Stimulated activated CD8-positive, alpha-beta memory T cell treated with anti-CD3 and anti-CD28 coated beads, Interleukin-7, amount 100 ng/mL, for 4 hours (primary cell): Measurements from ENCODE around the gene CREB5.

Experiments used
- DNase-seq, 2 donors: peaks; one replicate each; pipeline ENCODE4 v3.0.0-alpha.2; 2020; ENCODE audit warnings: low read depth in 2 of 2

CREB5 gene

DNA sequence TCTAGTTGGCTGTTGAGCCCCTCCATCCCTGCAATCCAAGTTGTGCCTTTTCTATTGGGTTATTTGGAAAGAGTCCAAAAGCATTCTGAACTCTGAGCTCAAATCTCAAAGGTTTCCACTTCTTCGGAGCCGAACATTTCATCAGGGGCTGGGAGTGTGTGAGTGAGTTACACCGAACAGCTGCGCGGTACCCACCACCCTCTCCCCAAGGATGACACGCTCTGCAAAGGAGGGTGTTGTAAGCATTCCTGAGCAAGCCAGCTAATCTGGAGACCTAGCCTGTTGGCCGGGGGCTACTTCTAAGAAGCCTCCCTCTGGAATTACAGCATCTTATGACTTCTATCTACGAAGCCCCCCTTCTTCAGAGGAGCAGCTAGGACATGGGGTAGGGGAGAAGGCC, 270.5 kb downstream of the CREB5 start:
- DNase-seq: no peak

DNA sequence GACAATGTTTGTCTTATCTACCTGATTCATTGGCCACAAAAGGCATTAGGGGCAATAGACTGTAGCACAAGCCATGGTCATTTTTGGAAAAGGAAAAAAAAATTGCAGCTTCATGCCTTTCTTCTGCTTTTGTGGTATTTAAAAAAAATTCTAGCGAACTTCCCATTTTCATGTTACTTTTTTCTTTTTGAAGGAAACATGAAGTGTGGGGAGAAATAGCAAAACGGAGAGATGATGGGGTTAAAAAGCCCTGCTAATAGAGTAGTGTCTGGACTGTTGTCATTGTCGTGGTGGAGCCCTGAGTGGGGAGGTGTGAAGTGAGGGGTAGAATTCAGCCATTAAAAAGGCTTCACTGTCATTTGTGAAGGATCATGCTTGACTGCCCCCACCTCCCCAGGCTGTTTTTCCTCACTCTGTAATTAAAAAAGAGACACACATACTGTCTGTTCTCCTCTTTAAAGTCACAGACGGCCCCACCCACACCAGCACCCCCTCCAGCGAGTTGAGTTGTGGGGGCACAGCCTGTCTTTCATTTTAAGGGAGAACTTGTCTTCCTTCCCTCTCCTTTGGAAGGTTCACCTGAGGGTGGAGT, 272.4 kb downstream of the CREB5 start:
- DNase-seq: no peak

DNA sequence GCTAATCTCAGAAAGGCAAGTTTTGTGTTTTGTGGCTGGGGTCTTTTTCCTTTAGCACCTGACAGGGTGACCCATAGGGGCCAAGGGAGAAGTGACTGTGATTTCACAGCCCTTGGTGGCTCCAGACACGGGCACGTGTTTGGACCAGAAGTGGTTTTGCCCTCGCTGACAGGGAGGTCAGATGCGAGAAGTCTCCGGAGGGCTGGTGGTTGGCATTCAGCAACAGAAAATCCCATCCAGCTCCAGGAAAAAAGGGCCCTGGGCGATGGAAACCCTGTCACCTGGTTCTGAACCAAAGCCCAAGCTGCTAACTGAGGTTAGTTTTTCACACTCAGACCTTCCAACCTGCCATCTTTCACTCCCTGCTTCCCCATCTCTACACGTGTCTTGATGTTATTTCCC, 272.9 kb downstream of the CREB5 start:
- no peak for DNase-seq

DNA sequence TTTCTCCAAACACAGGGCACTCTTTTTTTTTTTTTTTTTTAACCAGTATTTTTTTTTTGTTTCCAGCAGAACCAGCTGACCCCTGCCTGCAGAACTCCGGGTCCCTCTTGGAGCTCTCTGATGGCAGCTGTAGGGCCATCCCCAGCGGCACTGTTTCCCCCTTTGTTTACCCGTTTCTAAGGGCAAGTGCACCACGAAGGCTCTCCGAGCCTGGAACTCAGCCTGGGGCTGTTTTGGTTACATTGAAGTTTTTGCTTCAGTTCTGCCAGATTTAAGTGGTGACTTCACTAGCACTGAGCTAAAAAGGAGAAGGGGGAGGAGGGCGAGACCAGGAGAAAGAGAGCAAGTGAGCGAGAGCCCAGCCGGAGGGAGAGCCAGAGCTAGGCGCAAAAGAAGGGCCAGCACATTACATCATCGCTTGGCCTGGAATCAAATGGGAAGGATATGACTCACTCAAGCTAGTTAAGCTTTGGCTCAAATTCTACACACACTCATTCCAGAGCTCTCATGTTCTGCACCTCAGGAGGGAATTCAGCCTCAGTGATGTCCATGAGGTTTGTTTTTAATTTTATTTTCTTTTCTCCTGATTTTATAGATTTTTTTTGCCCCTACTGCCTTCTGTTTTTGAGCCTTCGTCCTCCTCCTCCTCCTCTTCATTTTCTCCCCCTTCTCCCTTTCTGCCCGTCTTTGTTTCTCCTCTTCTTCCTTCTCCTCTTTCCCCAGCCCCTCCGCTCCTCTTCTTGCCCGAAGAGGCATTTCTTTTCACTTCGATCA, 273.5 kb downstream of the CREB5 start:
- no peak for DNase-seq

DNA sequence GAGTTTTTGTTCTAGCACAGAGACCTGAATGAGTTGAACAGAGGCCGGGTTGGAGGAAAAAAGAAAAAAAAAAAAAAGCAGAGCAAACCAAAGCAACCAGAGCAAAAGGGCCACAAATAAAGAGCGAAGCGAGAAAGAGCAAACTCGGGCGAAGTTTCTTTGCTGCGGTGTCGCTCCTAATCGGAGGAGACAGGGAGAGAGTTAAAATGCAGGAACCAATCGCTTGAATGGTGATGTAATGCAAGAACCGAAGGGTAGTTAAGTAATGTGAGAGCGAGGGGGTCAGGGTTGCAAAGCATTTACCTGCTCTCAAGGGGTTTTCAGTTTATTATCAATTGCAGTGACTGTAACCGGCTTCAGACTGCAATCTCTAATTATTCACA, 274.1 kb downstream of the CREB5 start:
- DNase-seq: no peak

DNA sequence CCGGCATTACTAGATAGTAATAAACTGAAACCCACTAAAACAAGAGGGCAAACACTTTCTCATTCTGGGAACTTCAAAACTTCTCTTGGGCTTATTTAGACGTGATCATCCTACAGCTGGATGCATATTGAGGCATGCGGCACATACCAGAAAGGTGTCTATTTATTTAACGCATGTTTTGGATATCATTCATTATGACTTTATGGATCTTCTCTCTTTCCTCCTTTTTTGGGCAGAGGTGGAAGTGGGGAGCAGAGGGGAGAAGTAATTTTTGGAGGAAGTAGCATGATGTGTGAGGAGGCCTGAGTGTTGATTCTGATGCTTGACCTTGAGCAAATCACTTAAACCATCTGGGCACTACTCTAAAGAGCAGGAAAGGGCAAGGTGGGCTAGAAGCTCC, 275.2 kb downstream of the CREB5 start:
- DNase-seq: no peak

DNA sequence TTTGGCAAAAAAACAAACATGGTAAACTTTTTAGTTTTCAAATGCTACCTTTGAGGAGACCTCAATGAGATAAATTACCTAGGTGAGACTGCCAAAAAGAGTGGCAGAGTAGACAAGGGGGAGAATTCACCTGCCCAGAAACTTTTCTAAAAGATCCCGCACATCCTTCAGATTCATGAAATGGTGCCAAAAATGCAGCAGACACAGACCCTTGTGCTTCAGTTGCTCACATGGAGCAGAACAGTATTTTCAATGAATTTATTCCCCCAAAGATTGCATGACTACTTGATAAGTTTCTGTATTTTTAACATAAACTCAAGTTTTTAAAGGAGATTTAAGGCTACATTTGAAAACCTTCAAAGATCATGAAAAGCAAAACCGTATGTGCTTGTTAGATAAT, 275.9 kb downstream of the CREB5 start:
- no peak for DNase-seq

DNA sequence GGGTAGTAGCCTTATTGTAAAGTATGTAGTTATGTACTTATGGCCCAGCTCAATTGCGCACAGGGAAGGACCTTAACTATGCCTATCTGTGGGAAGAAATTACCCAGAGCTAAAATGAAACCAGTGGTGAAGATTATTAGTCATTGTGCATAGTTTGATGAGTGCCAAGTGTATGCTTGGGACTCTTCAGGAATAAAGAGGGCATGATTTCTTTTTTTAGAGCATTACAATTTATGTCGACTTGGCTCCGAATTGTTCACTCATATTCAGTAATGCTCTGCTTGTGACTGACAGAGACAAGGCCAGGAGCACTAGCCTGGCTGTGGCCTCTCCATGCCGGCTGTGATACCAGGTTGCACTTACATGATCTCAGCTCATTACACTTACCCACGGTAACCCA, 276.3 kb downstream of the CREB5 start:
- DNase-seq: no peak

DNA sequence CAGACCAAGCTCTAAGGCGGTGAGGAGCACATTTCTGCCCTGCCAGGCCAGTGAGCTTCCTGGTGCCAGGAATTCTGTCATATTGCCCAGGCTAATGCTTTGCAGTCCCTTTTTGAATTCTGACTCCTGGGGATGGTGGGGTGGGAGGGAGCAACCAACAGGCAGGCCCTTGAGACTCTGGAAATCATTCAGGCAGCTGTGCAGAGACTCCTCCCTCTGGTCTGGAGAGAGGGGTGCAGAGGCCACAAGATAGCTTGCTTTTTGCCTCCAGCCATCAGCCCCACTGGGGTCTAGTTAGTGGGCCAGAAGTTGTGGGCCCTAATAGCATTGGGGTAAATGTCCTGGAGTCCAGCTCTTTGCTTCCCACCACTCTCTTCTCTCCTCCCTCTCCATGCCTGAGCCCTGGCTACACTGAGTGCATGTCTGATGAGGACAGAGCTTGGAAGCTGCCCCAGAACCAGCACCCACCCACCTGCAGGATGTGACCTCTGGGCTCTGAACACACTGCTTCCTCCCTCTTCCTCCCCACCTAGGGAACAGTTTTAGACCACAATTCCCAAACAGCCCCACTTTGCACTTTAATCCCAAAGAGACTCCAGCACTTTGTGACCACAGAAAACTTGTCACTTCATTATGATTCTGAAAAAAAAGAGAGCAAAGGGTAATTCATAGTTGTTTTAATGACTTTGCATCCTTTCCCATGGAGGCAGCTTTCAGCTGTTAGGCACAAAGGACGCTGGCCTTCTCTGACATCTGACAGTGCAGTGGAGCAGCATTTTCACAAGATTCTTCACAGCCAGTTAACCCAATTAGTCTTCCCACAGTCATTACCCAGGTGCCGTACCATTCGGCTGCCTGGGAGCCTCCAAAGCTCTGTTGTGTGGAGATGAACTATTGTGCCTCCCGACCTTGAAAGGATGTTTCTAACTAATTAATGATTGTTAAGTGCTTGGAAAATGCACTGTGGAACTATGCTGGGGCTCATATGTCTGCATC, 283.3 kb downstream of the CREB5 start:
- DNase-seq: no peak

DNA sequence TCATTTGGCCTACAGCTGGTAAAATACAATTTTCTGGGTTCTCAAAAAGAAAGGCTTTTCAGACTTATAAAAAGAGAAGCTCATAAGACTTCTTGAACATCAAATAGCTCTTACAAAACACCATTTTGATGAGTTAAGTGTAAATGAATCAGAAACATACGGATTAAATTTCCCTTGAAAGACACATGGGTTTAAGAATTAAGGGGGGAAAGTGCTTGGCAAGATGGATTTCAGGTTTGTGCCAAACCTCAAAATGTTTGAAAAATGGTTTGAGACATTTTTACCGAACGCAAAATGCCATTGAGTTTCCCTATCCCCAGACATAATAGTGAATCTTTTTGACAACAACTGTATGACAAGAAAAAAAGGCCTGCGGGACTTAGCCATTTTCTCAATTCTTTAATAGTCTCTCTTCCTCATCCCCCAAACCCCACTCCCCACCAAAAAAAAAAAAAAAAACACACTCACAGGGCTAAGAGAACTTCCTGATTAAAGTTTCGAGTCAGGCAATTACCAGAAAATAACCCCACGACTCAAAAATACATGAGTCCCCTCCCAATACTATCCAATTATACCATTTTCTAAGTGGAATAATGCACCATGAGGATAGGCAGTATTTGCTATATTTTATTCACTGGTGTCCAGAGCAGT, 285.7 kb downstream of the CREB5 start:
- DNase-seq: no peak

DNA sequence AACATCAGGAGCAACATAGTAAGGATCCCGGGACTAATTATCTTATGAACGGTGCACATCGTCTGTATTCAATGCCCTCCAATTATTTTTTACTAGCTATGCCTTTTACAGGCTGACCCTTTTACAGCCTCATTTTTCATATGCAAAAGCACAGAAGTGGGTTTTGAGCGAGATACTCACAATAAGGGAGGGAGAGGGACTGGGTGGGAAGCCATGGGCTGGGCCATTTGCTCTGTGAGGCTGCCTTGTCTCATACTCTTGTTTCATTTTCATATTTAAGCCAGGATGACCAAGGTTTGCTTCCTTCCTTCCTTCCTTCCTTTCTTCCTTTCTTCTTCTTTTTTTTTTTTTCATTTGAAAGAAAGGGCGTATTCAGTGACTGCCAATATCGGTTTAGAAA, 286.5 kb downstream of the CREB5 start:
- no peak for DNase-seq

DNA sequence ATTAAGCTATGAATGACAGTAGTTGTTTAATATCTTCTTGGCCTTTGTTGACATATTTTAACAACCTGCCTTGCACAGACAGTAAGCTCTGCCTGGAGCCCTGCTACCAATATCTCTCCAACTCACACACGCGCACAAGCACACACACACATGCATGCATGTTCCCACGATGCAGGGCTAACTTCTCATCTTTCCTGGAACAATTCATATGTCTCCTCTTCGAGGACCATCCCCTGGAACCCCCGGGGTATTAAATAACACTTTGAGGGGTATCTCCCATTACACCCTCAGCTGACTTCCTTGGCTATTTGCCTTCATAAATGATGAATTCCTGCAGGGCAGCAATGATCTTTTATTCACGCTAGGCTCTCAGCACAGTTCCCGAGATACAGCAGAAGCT, 287.8 kb downstream of the CREB5 start:
- DNase-seq: no peak

DNA sequence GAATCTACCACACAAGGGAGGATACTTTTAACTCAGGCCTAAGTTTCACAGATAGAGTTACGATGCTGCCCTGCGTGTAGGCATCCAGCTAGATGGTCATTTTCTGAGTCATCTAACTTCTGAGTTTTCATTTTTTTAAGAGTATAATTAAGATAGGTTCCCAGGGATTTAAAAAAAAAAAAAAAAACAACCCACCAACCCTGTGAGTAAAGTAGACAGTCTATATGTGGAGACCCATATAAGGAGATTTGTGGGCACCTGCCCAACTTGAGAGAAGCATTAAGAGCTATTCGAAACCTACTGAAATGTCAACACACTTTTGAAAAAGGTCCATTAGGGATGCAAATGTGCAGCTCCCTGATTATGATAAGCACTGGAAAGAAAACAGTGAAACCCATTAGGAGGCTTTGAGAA, 288.5 kb downstream of the CREB5 start:
- DNase-seq: no peak

DNA sequence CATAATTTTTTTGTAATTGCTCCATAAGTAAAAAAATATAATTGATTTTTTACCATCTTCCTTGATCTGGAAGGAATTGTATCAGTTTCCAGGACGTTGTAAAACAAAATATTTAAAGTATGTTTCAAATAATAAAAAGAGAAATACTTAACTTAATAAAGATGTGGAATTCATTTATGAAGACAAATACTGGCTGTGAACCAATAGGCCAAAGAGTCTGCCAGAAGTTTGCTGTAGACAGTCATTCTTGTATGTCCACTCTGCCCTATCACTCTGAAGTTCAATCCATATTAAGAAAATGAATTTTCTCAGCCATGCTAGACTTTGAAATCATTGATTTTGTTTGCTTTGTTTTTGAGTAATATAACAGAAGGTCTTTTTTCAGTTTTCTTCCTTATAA, 289.4 kb downstream of the CREB5 start:
- no peak for DNase-seq

DNA sequence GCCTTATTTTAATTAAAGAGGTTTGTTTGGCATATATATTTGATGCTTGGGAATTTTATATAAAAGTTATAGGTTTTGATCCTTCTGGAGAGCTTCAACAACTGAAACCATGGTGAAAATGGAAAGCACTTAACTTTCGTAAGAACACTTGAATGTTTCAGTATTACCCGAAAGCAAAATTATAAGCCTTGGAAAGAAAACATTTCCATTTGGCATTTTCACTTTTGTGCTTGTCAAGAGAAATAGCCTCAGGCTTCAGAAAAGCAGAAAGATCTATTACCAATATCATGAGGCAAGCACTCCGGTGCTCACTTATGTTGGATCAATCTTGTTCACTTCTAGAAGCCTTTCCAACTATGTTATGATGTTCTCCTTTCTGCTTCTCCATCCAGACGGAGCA, 289.9 kb downstream of the CREB5 start:
- no peak for DNase-seq

DNA sequence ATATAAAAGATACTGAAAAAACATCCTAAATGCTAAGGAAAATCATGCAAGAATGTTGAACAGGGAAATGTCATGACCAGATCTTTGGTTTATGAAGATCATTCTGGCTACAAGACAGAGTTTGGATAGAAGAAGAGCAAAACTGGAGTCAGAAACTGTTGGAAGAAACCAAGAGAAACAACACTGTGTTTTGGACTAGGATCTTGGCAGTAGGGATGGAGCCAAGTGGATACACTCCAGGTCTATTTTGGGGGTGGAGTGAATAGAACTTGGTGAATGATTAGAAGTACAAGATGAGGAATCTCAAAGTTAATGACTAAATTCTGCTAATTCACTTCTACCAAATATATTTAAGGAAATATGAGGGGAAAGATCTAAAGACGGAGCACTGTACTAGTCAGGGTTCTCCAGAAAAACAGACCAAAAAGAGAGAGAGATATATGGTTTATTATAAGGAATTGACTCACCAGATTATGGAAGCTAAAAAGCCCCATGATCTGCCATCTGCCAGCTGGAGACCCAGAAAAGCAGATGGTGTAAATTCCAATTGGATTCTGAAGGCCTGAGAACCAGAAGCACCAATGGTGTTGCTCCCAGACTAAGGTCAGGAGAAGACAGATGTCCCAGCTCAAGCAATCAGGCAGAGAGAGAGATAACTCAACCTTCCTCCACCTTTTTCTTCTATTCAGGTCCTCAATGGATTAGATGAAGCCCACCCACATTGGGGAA, 290.9 kb downstream of the CREB5 start:
- no peak for DNase-seq

DNA sequence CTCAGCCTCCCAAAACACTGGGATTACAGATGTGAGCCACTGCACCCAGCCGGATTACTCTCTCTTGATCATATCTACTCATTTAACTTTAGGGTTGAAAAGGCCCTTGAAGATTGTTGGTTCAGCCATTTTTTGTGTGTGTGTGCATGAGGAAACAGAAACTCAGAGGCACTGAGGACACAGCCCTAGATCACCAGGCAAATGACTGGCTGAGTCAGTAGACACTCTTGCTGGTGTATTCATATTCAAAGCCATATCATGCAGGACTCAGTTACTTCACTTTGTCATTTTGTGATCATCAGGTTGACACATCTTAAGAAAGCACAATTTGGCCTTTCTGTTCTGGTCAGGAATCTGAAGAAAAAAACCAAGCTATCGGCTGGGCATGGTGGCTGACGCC, 292.4 kb downstream of the CREB5 start:
- DNase-seq: no peak

DNA sequence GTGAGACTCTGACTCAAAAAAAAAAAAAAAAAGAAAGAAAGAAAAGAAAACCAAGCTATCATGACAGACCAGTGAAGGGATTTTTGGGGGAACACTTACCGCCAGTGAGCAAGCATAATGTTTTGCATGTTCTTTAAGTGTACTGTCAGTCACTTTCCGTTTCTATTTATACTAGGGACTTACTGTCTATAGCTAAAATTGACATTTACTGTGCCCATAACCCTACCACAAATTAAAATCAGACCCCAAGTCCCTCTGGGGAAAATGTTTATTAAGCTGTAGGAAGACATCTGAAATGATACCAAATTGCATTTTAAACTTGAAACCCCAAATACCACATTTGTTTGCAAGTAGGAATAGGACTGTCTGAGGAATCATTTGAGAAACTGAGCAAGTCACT, 293.0 kb downstream of the CREB5 start:
- no peak for DNase-seq

DNA sequence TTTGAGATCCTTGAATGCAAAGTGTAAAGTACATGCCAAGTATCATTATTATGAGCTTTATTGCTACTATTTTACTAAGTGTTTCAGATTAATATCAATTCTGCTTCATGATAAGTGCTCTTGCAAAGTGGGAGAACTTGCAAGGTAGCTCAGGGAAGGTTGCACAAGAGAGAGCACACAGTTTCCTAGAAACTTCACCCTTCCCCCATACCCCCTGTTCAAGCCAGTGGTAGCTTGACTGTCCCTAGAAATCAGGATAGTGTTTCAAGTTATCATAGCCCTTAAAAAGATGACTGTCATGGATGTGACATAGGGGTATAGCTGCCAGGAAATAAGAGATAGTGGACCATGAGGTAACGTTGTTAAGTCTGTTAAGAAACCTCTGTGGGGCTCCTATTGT, 294.3 kb downstream of the CREB5 start:
- DNase-seq: no peak

DNA sequence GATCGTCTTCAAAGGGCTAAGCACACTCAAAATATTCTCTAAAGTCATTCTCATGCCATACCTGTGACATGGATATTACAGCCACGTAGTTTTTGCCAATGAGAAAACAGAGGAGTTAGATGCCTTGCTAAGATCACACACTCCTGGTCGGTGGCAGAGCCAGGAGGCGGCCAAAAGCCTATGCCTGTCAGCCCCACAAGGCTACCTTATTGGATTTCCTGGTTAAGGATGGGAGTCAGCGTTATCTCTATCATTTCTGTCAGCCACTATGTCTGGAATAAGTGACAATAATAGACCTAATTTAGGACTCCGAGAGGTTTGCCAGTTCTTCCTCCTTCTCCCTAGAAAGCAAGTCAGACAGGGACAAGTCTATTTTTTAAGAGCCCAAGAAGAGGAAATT, 295.0 kb downstream of the CREB5 start:
- DNase-seq: no peak
